Fibroblast of villous mesenchyme (primary cell): ENCODE data around the gene NYNRIN. TPM values are rescaled to one million over a fixed set of nuclear protein-coding genes. Genes with fewer than 3 reads are reported as not detected.
"Not testable (repeated sequence)": the region's sequence is repeated elsewhere in the genome, so short reads cannot be mapped to it uniquely, and the experiment has no call there.

Experiments used
- DNase-seq: peaks from one replicate; pipeline ENCODE4 v3.0.0-alpha.2; 2010; ENCODE audit warnings: low read depth
- H3K4me3 ChIP-seq: 2 replicates; pipeline ENCODE4 v1.5.1; 2011; ENCODE audit warnings: low read depth, mild to moderate bottlenecking, low read length
- CTCF ChIP-seq: IDR thresholded peaks from 2 replicates; pipeline ENCODE4 v1.5.1; 2012; ENCODE audit warnings: low read depth, mild to moderate bottlenecking, low read length; ENCODE audit not compliant: insufficient read depth
- total RNA-seq: library from RNA; depleted of rRNA; stranded (reverse); fragments of >200 nt; gene quantifications from 2 replicates; pipeline ENCODE4 v1.2.3, GENCODE V29; 2012

Gene NYNRIN
- total RNA-seq, 1 donor, result 15.5 TPM

DNA sequence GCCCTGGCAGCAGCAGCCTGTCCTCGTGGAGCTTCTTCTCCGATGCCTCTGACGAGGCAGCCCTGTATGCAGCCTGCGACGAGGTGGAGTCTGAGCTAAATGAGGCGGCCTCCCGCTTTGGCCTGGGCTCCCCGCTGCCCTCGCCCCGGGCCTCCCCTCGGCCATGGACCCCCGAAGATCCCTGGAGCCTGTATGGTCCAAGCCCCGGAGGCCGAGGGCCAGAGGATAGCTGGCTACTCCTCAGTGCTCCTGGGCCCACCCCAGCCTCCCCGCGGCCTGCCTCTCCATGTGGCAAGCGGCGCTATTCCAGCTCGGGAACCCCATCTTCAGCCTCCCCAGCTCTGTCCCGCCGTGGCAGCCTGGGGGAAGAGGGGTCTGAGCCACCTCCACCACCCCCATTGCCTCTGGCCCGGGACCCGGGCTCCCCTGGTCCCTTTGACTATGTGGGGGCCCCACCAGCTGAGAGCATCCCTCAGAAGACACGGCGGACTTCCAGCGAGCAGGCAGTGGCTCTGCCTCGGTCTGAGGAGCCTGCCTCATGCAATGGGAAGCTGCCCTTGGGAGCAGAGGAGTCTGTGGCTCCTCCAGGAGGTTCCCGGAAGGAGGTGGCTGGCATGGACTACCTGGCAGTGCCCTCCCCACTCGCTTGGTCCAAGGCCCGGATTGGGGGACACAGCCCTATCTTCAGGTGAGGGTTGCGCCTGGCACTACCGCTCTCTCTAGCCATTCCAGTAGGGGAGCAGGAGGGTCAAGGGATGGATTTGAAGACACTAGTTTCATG is 28.7 kb upstream of the NYNRIN start:
- H3K4me3 ChIP-seq, result no peak overlapping the region
- TF ChIP-seq CTCF, result no peak
- DNase-seq, result no peak

- DNase-seq, result no peak
- no peak overlapping the region for H3K4me3 ChIP-seq
- TF ChIP-seq CTCF, result no peak
Observed at GRCh38 chr14:24370748-24371147, 28.1 kb upstream of the NYNRIN start.

DNA sequence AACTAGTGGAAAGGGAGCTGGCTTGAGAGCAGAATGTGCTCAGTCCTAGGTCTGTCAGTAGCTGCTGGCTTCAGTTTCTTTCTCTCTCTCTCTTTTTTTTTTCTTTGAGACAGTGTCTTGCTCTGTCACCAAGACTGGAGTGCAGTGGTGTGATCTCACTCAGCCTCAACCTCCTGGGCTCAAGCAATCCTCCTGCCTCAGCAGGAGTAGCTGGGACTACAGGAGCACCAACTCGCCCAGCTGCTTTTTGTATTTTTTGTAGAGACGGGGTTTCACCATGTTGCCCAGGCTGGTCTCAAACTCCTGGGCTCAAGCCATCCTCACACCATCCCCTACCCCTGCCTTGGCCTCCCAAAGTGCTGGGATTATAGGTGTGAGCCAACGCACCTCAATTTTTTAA is 27.2 kb upstream of the NYNRIN start:
- DNase-seq, H3K4me3 ChIP-seq: not testable (repeated sequence)

GRCh38 chr14:24372701-24373416 is 25.9 kb upstream of the NYNRIN start:
- TF ChIP-seq CTCF, result no peak
- DNase-seq, result peak; percentile 28
- H3K4me3 ChIP-seq, result no peak overlapping the region

GRCh38 chr14:24376448-24377070 is 22.2 kb upstream of the NYNRIN start:
- no peak for TF ChIP-seq CTCF
- H3K4me3 ChIP-seq, result no peak overlapping the region
- DNase-seq, result no peak

GRCh38 chr14:24377126-24377525 is 21.7 kb upstream of the NYNRIN start:
- DNase-seq, result no peak

More at GRCh38 chr14:24377126-24377525, 21.7 kb upstream of the NYNRIN start:
- TF ChIP-seq CTCF, result no peak
- H3K4me3 ChIP-seq, result no peak overlapping the region
